HUES48 (cell line): ENCODE measurements around the gene TTC28.
A peak's percentile ranks its signal among the peaks of the same experiment; 100 is the strongest.

Experiments
- H3K27ac ChIP-seq: one replicate; pipeline ENCODE4 v1.7.0; 2013; ENCODE audit warnings: low read depth, low read length, inconsistent platforms
- H3K27me3 ChIP-seq: 2 replicates; pipeline ENCODE4 v1.6.1; 2013; ENCODE audit warnings: mild to moderate bottlenecking, low read length; ENCODE audit not compliant: control insufficient read depth, insufficient read depth
- H3K36me3 ChIP-seq: 2 replicates; pipeline ENCODE4 v1.6.1; 2013; ENCODE audit warnings: low read length; ENCODE audit not compliant: control insufficient read depth, insufficient read depth
- H3K4me1 ChIP-seq: 2 replicates; pipeline ENCODE4 v1.6.1; 2013; ENCODE audit warnings: mild to moderate bottlenecking, low read length; ENCODE audit not compliant: control insufficient read depth, insufficient read depth
- H3K4me3 ChIP-seq: 2 replicates; pipeline ENCODE4 v1.5.1; 2013; ENCODE audit warnings: mild to moderate bottlenecking, low read depth, low read length
- H3K9ac ChIP-seq: 2 replicates; pipeline ENCODE4 v1.6.1; 2013; ENCODE audit warnings: mild to moderate bottlenecking, low read depth, low read length, moderate library complexity
- H3K9me3 ChIP-seq: 2 replicates; pipeline ENCODE4 v1.6.1; 2013; ENCODE audit warnings: low read length; ENCODE audit not compliant: control insufficient read depth, insufficient read depth

Gene TTC28

GRCh38 chr22:27980424-27981148 lies 699.1 kb downstream of the TTC28 start:
- Histone ChIP-seq H3K9ac (no peak overlapping the region), H3K27me3 (no peaks in the 10 kb centered on the region), H3K27ac (peak overlapping the region; percentile 14), H3K9me3 (no peaks in the 10 kb centered on the region), H3K4me1 (peaks cover 14% of the 10 kb centered on the region), H3K36me3 (no peaks in the 10 kb centered on the region), H3K4me3 (no peak overlapping the region)

- Histone ChIP-seq H3K27me3 (no peaks in the 10 kb centered on the region), H3K36me3 (no peaks in the 10 kb centered on the region), H3K9ac (no peak overlapping the region), H3K27ac (no peak overlapping the region), H3K4me1 (peaks cover 19% of the 10 kb centered on the region), H3K4me3 (no peak overlapping the region), H3K9me3 (no peaks in the 10 kb centered on the region)
Observed at GRCh38 chr22:27978802-27979201, 700.8 kb downstream of the TTC28 start.

- Histone ChIP-seq H3K4me3 (no peak overlapping the region), H3K27me3 (no peaks in the 10 kb centered on the region)
Observed at GRCh38 chr22:27978317-27978716, 701.3 kb downstream of the TTC28 start.

GRCh38 chr22:27976586-27976985 lies 703.1 kb downstream of the TTC28 start:
- Histone ChIP-seq H3K9me3 (no peaks in the 10 kb centered on the region), H3K9ac (no peak overlapping the region), H3K27ac (no peak overlapping the region), H3K27me3 (no peaks in the 10 kb centered on the region), H3K4me3 (no peak overlapping the region), H3K4me1 (peaks cover 23% of the 10 kb centered on the region), H3K36me3 (no peaks in the 10 kb centered on the region)

More at GRCh38 chr22:27978317-27978716, 701.3 kb downstream of the TTC28 start:
- H3K4me1 ChIP-seq, result peaks cover 23% of the 10 kb centered on the region
- no peak overlapping the region for H3K27ac ChIP-seq
- H3K9me3 ChIP-seq, result no peaks in the 10 kb centered on the region
- no peak overlapping the region for H3K9ac ChIP-seq
- no peaks in the 10 kb centered on the region for H3K36me3 ChIP-seq

GRCh38 chr22:27975381-27976013 lies 704.1 kb downstream of the TTC28 start:
- H3K9me3 ChIP-seq, result no peaks in the 10 kb centered on the region
- H3K36me3 ChIP-seq, result no peaks in the 10 kb centered on the region
- H3K9ac ChIP-seq, result no peak overlapping the region

GRCh38 chr22:27973846-27974245 lies 705.8 kb downstream of the TTC28 start:
- no peaks in the 10 kb centered on the region for H3K36me3 ChIP-seq

More at GRCh38 chr22:27975381-27976013, 704.1 kb downstream of the TTC28 start:
- H3K4me3 ChIP-seq, result no peak overlapping the region
- H3K27me3 ChIP-seq, result no peaks in the 10 kb centered on the region
- no peak overlapping the region for H3K27ac ChIP-seq
- peaks cover 18% of the 10 kb centered on the region for H3K4me1 ChIP-seq

GRCh38 chr22:27972732-27973698 lies 706.6 kb downstream of the TTC28 start:
- no peaks in the 10 kb centered on the region for H3K27me3 ChIP-seq
- H3K9me3 ChIP-seq, result no peaks in the 10 kb centered on the region
- no peak overlapping the region for H3K4me3 ChIP-seq

More at GRCh38 chr22:27973846-27974245, 705.8 kb downstream of the TTC28 start:
- H3K27me3 ChIP-seq, result no peaks in the 10 kb centered on the region
- H3K4me1 ChIP-seq, result peaks cover 10% of the 10 kb centered on the region
- no peak overlapping the region for H3K9ac ChIP-seq
- H3K27ac ChIP-seq, result no peak overlapping the region
- H3K9me3 ChIP-seq, result no peaks in the 10 kb centered on the region
- no peak overlapping the region for H3K4me3 ChIP-seq

GRCh38 chr22:27971926-27972325 lies 707.7 kb downstream of the TTC28 start:
- no peak overlapping the region for H3K27ac ChIP-seq
- no peak overlapping the region for H3K9ac ChIP-seq
- no peak overlapping the region for H3K4me3 ChIP-seq
- no peaks in the 10 kb centered on the region for H3K9me3 ChIP-seq
- no peaks in the 10 kb centered on the region for H3K27me3 ChIP-seq
- peaks cover 10% of the 10 kb centered on the region for H3K4me1 ChIP-seq
- no peaks in the 10 kb centered on the region for H3K36me3 ChIP-seq

More at GRCh38 chr22:27972732-27973698, 706.6 kb downstream of the TTC28 start:
- Histone ChIP-seq H3K4me1 (peaks cover 10% of the 10 kb centered on the region), H3K27ac (no peak overlapping the region), H3K36me3 (no peaks in the 10 kb centered on the region), H3K9ac (no peak overlapping the region)

GRCh38 chr22:27970596-27971220 lies 708.9 kb downstream of the TTC28 start:
- no peak overlapping the region for H3K9ac ChIP-seq
- no peaks in the 10 kb centered on the region for H3K9me3 ChIP-seq
- peaks cover 17% of the 10 kb centered on the region for H3K4me1 ChIP-seq
- no peak overlapping the region for H3K4me3 ChIP-seq
- H3K36me3 ChIP-seq, result no peaks in the 10 kb centered on the region
- H3K27me3 ChIP-seq, result no peaks in the 10 kb centered on the region
- no peak overlapping the region for H3K27ac ChIP-seq

GRCh38 chr22:27966168-27967064 lies 713.2 kb downstream of the TTC28 start:
- no peaks in the 10 kb centered on the region for H3K27me3 ChIP-seq
- no peak overlapping the region for H3K4me3 ChIP-seq
- no peaks in the 10 kb centered on the region for H3K9me3 ChIP-seq
- H3K36me3 ChIP-seq, result no peaks in the 10 kb centered on the region
- no peak overlapping the region for H3K9ac ChIP-seq
- no peak overlapping the region for H3K27ac ChIP-seq
- peaks cover 8% of the 10 kb centered on the region; the same call in 1 of the 2 replicates for H3K4me1 ChIP-seq
